Activated CD8-positive, alpha-beta memory T cell treated with anti-CD3 and anti-CD28 coated beads for 4 hours (primary cell): ENCODE results near the gene C16orf46.

Source experiments
- DNase-seq, 2 donors: peaks; one replicate each; pipeline ENCODE4 v3.0.0-alpha.2; 2020; ENCODE audit warnings: low read depth in 2 of 2

The C16orf46 gene

DNA sequence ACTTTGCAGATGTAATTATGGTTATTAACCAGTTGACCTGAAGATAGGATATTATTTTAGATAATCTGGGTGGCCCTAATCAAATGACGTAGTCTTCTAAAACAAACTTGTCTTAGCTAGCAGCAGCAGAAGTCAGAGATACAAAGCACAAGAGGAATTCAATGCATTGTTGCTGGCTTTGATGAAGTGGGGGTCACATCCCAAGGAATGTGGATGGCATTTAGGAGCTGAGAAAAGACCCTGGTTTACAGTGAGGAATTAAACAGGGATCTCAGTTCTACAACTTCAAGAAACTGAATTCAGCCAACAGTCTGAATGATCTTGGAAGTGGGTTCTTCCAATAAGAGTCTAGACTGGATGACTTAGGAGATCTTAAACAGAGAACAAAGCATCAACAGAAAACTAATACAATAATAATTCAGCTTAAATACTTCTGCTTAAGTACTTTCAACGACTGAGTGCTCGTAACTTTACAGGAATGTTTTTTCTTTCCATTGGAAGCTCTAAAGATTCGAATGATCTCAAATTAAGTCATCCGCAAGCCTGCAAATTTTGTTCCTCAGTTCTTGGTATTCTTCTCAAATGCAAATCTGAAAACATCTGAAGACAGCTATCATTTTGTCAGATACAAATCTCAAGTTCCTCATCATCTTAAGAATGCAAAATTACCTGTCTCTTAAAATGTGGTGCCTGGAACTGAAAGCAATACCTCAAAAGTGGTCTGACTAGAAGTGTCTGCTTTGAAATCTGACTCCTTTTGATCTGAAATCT, 3.3 kb downstream of the C16orf46 start:
- no peak for DNase-seq

DNA sequence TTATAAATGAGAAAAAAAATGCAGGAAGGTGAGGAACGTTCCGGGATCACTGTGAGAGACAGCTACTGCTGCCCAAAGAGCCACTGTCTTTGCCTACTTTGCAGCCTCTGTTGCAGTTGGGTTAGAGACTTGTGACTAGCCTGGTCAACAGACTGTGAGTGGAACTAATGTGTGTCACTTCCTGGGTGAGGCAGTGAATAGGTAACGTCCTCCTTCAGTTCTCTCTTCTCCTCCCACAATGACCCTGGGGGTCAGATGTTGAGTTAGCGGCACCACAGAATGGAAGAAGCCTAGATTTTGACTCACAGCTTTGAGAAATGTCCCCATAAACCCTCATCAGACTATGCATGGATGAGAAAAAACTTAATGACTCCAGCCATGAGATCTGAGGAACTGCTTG, 5.2 kb downstream of the C16orf46 start:
- no peak for DNase-seq

DNA sequence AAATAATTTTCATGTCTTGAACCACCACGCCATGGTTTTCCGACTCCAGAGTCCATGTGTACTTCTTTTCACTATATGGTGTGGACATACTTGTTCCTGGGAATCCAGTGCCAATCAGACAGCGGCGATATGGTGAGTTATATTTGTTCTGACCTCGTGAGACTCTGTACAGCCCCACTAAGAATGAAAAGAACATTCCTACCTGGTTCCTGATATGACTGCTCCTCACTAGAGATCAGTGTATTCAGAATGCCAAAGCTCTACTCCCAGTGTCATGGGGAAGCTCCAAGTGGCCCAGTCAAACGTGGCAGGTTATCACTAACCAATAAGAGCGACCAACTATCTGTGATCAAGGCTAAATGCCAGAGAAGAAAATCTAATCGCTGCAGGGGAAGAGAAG, 6.1 kb downstream of the C16orf46 start:
- DNase-seq, result no peak

GRCh38 chr16:81069063-81069462, 8.0 kb downstream of the C16orf46 start:
- no peak for DNase-seq

GRCh38 chr16:81067166-81067565, 9.9 kb downstream of the C16orf46 start:
- DNase-seq, result no peak

DNA sequence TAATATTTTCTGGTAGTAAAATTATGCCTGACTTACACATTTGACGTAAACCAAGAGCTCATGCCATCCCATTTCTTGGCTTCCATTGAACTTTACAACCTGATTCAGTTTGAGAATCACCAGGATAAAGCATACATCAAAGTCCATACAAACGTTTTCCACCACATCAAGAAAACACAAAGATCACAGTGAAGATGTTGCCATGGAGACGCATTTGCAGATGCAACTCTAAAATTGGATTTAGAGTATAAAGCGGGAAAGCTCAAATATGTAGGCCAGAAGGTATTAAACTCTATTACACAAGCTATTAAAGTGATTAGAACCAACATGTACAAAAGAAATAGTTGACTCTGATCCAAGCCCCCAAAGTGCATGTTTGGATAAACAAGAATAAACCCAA, 10.4 kb downstream of the C16orf46 start:
- DNase-seq, result no peak

DNA sequence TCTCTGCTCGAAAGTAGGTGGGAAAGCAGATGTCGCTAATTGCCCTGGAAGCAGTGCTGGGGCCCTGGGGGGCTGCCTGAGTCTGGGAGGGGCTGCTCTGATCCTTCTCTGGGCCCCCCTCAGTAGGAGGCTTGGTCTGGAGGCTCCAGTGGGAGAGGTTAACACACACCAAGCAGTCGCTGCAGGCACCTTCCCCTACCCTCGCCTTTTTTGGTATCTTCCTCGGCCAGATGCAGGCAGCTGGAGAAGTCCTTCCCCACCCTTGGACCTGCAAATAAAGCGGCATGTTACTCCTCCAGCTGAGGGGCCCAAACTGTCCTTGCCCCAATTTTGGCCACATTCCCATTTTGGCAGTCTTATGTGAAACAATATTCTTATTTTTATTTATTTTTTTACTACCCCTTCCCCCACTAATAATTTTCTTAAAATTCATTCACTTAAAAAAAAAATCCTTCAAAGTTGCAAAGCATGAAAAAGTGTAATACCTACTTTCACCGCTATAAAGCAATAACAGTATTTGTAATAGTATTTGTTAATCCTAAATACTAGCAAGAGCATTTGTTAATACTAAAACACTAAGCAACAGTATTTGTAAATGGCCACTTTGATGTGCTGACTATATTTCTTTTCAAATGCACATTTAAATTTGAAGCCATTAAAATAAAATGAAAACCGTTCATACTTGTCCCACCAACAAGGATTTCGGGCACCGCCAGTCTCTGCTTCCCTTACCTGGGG, 15.0 kb downstream of the C16orf46 start:
- no peak for DNase-seq

- DNase-seq, result no peak
Observed at GRCh38 chr16:81061307-81061640, 15.8 kb downstream of the C16orf46 start.

- DNase-seq, result no peak
Observed at GRCh38 chr16:81060576-81061306, 16.3 kb downstream of the C16orf46 start.

DNA sequence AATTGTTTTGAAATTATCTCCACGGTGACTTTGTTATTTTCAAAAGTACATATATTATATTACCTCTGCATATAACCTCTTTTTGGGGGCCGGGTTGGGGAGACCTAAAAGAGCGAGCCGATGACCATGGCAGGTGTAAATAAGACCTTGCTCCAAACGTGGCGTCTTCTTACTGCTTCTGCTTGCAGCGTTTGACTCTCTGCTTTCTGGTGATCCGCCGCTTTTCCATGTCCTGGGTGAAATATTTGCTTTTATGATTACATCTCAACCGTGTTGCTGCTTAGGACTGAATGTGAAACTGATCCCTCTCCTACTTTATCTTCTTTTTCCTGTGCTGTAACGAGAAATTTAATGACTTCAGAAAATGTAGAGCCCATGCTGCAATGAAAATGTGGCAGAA, 23.3 kb downstream of the C16orf46 start:
- DNase-seq, result no peak

DNA sequence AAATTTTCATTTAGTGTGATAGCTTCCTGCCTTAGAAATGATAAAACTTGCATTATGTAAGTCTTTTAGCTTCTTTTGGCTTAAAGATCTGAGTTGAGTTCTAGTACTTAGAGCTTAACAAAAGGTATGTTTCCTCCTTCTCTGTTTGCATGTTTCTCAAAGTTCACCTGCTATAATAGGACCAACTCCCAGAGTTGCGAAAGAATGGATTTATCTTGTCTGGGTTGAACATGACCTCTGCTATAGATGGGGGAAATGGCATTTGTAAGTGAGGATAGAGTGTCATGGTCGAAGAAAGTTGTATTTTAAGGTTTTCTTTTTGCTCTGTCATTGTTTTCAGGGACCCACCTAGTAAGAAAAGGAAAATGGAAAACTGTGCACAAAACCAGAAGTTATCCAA, 34.2 kb downstream of the C16orf46 start:
- no peak for DNase-seq

GRCh38 chr16:81041696-81042095, 35.3 kb downstream of the C16orf46 start:
- no peak for DNase-seq

GRCh38 chr16:81040842-81041241, 36.2 kb downstream of the C16orf46 start:
- DNase-seq, result no peak

- DNase-seq, result no peak
Observed at GRCh38 chr16:81040131-81040530, 36.9 kb downstream of the C16orf46 start.

DNA sequence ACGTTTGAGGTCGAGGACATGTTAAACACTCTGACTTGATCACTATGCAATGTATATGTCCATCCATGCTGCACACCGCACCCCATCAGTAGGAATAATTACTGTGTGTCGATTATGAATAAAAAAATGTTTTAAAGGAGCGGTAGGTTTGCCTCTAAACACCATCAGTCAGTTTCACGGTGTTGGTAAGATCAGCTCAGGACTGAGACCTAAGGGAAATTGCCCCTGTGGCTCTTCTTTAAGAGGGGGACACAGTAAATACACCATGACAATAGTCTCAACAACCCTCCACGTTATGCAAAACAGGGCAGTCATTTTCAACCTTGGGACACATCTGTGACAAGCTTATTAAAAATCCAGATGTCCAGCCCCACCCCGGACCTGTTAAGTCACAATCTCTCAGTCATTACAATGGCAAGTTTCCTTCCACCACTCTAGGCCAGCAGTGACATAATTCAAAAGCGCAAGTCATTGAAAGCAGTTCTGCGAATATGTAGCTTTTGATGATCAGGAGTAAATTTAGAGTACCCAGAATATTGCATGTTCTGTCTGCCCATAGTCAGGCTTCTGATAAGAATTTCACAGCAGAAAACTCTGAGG, 40.2 kb downstream of the C16orf46 start:
- DNase-seq, result no peak

DNA sequence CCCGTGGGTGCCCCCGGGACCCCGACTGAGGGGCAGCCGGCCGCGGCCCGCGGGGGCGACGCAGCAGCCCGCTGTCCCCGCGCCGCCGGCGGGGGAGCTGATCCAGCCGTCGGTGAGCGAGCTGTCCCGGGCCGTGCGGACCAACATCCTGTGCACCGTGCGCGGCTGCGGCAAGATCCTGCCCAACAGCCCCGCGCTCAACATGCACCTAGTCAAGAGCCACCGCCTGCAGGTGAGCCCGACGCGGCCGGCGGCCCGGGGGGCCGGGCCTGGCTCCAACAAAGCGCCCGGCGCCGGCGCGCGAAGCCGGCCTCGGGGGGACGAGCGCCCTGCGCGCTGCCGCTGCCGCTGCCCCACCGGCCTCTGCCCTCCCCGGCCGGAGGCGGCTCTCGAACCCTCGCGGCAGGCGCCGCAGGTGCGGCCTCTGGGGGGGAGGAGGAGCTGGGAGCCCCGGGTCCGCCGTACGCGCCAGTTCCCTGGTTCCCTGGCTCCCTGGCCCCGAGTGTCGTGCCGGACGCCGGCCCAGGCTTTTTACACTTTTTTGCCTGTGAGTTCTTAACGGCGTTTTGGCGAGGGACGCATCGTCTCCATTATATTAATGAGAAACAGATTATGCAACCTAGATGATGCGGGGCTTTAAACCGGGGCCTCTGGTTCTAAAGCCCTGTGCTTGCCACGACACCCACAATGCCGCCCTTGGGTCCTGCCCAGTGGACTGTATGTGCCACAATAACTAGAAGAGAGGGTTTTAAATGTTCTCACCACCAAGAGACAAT, 40.9 kb downstream of the C16orf46 start:
- peak in 1 of 2 donors; percentile 8 for DNase-seq

GRCh38 chr16:81035398-81035974, 41.6 kb downstream of the C16orf46 start, which contains the start of gene ATMIN:
TSS of gene ATMIN (plus strand) at chr16:81035842. CDS start at chr16:81035871, 29 bp downstream.
- DNase-seq, result peak; percentile 70 to 75

DNA sequence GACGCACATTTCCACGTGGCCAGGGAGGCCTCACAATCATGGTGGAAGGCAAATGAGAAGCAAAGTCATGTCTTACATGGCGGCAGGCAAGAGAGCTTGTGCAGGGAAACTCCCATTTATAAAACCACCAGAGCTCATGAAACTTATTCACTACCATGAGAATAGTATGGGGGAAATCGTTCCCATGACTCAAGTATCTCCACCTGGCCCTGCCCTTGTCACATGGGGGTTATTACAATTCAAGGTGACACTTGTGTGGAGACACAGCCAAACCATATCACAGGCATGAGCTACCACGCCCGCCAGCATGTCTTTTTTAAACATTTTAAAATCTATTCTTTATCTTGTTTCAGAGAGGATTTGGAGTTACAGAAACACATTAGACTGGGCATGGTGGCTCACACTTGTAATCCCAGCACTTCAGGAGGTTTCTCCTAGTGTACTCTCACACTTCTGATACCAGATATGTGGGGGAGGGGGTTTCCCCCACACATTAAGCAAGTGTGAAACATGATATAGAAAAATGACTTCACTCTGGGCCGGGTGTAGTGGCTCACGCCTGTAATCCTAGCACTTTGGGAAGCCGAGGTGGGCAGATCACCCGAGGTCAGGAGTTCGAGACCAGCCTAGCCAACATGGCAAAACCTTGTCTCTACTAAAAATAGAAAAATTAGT, 47.0 kb downstream of the C16orf46 start:
- DNase-seq, result no peak

GRCh38 chr16:81026429-81026828, 50.6 kb downstream of the C16orf46 start:
- no peak for DNase-seq

DNA sequence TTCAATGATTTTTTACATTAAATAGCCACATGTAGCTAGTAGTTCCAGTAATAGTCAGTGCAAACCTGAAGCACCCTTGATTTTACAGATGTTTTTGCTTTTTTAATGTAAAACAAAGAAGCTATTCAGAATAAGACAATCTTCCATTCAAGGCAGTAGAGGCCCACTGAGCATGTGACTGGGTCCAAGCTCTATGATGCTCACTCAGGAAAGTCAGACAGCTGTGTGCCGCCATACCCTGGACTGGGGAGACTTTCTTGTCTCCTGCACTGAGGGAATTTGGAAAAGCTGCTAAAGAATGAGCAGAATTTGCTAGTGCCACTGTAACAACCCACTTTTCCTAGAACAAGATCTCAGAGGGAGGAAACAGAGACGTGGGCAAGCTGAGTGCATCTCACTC, 58.5 kb downstream of the C16orf46 start:
- no peak for DNase-seq

GRCh38 chr16:81014672-81015071, 62.4 kb downstream of the C16orf46 start:
- no peak for DNase-seq
